SK-N-MC (cell line): ENCODE data around the gene PGM1.

Experiments used
- EZH2 ChIP-seq: fragments of 200-600 bp; sonication (generic); IDR thresholded peaks from one replicate; pipeline ENCODE4 v1.6.1; 2017; ENCODE audit warnings: antibody characterized with exemption
- POLR2AphosphoS5 ChIP-seq: IDR thresholded peaks from 2 replicates; pipeline ENCODE4 v1.6.1; 2012; ENCODE audit warnings: mild to moderate bottlenecking, low read depth, low read length, borderline replicate concordance

DNA sequence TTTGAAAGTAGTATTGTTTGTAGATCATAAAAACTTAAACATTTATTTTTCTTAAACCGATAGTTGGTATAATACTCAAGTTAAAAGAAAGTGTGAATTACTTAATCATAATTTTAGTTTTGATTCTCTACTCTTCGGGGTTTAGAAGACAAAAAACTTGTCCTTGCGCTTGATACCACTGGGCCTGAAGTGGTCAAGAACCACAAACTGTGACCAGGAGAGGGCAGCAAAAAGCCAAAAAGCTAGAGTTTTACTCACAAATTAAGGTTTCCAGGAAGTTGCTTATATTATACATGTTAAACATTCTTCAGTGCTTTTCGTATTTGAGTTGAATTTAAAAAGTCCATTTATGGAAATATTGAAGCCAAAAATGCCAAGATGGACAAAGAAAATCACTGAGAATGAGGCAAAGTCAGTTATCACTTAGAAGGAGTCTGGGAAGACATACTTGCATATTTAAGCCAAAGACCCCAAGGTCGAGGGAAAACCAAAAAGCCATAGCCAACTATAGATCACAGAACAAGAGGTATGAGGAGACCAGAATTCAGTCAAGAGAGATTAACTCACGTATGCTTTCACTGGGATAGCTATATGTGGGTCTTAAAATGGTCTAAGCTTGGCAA lies 35.7 kb upstream of the PGM1 start:
- no peak for TF ChIP-seq EZH2
- no peak for TF ChIP-seq POLR2AphosphoS5
